Measurements from ENCODE around the gene ASB18.

- TF ChIP-seq CTCF (conservative IDR thresholded peaks at IDR 0.05; ENCODE audit: low read depth in 2 of 2) (no peak), POLR2AphosphoS5 (IDR thresholded peaks at IDR 0.05; ENCODE audit: low read depth) (no peak), EZH2phosphoT487 (IDR thresholded peaks at IDR 0.05; ENCODE audit: unreplicated experiment) (no peak), CREB1 (CRISPR knock-in tag; IDR thresholded peaks at IDR 0.05; ENCODE audit: low read depth) (no peak)
These were observed 7.7 kb downstream of the ASB18 start for GRCh38 chr2:236256366-236256985.

Data from GM23338 (cell line).